SU-DHL-6 (cell line): ENCODE results near the gene CCNL1.

ENCODE experiments used
- H2AFZ ChIP-seq: fragments of 200-600 bp; sonication (generic); 2 replicates; pipeline ENCODE4 v1.6.1; 2014; ENCODE audit warnings: low read depth, mild to moderate bottlenecking, moderate library complexity, mixed read lengths, antibody characterized with exemption, low read length; ENCODE audit not compliant: severe bottlenecking
- H3F3A ChIP-seq: fragments of 200-600 bp; shearing (Covaris generic); 2 replicates; pipeline ENCODE4 v1.6.0; 2016; ENCODE audit warnings: antibody characterized with exemption, mild to moderate bottlenecking; ENCODE audit not compliant: insufficient read depth
- H3K27ac ChIP-seq: fragments of 200-600 bp; sonication (generic); 2 replicates; pipeline ENCODE4 v1.5.1; 2016; ENCODE audit warnings: low read depth, mild to moderate bottlenecking, low read length, moderate library complexity, mixed read lengths
- H3K27me3 ChIP-seq: fragments of 200-600 bp; sonication (generic), shearing (Covaris generic); 2 replicates; pipeline ENCODE4 v1.6.0; 2014; ENCODE audit warnings: mild to moderate bottlenecking, low read length
- H3K36me3 ChIP-seq: fragments of 200-600 bp; sonication (generic); 2 replicates; pipeline ENCODE4 v1.6.1; 2014; ENCODE audit warnings: mild to moderate bottlenecking, low read length, mixed read lengths
- H3K4me2 ChIP-seq: fragments of 300-600, 200-600 bp; shearing (Covaris generic), sonication (generic); 2 replicates; pipeline ENCODE4 v1.6.0; 2014; ENCODE audit warnings: low read length, low read depth, mild to moderate bottlenecking; ENCODE audit not compliant: poor library complexity, severe bottlenecking
- H3K4me3 ChIP-seq: fragments of 200-600 bp; sonication (generic); 2 replicates; pipeline ENCODE4 v1.5.1; 2014; ENCODE audit warnings: antibody characterized with exemption, low read length, mild to moderate bottlenecking, mixed read lengths; ENCODE audit not compliant: insufficient read depth, poor library complexity, severe bottlenecking
- H3K79me2 ChIP-seq: fragments of 200-600 bp; sonication (generic); 2 replicates; pipeline ENCODE4 v1.6.1; 2014; ENCODE audit warnings: mild to moderate bottlenecking, low read length, moderate library complexity; ENCODE audit not compliant: insufficient read depth
- H3K9ac ChIP-seq: fragments of 200-600 bp; sonication (generic); 2 replicates; pipeline ENCODE4 v1.7.0; 2014; ENCODE audit warnings: mild to moderate bottlenecking, low read length
- H3K9me2 ChIP-seq: fragments of 200-600 bp; sonication (generic); replicated peaks from 2 replicates; pipeline ENCODE4 v1.6.1; 2014; ENCODE audit warnings: low read length; ENCODE audit not compliant: insufficient read depth
- H3K9me3 ChIP-seq: fragments of 200-600 bp; sonication (generic); 2 replicates; pipeline ENCODE4 v1.6.1; 2014; ENCODE audit warnings: low read length, mixed read lengths; ENCODE audit not compliant: insufficient read depth
- H4K20me1 ChIP-seq: fragments of 200-600 bp; sonication (generic); 2 replicates; pipeline ENCODE4 v1.6.1; 2014; ENCODE audit warnings: low read depth, mild to moderate bottlenecking, antibody characterized with exemption, low read length, moderate library complexity, mixed read lengths
- CTCF ChIP-seq: fragments of 200-600 bp; sonication (generic); IDR thresholded peaks from one replicate; pipeline ENCODE4 v1.5.1; 2017; ENCODE audit warnings: antibody characterized with exemption, mild to moderate bottlenecking, low read length, moderate library complexity; ENCODE audit not compliant: insufficient read depth, poor library complexity, severe bottlenecking
- EZH2phosphoT487 ChIP-seq: fragments of 200-600 bp; sonication (generic), shearing (Covaris generic); conservative IDR thresholded peaks from 2 replicates; pipeline ENCODE4 v1.6.1; 2018; ENCODE audit warnings: mild to moderate bottlenecking, antibody characterized with exemption, low read length, moderate library complexity, mixed read lengths

The CCNL1 gene

GRCh38 chr3:157126365-157126764, 33.6 kb downstream of the CCNL1 start:
- TF ChIP-seq CTCF (no peak), EZH2phosphoT487 (no peak)
- H3K9me3 ChIP-seq = no peaks in the 10 kb centered on the region
- no peak overlapping the region for H2AFZ ChIP-seq
- no peaks in the 10 kb centered on the region for H4K20me1 ChIP-seq
- no peak overlapping the region for H3K4me2 ChIP-seq
- no peak overlapping the region for H3K4me3 ChIP-seq
- H3K9ac ChIP-seq = no peak overlapping the region
- no peaks in the 10 kb centered on the region for H3K36me3 ChIP-seq
- H3K79me2 ChIP-seq = no peaks in the 10 kb centered on the region
- no peaks in the 10 kb centered on the region for H3K27me3 ChIP-seq
- no peaks in the 10 kb centered on the region for H3F3A ChIP-seq
- no peaks in the 10 kb centered on the region for H3K9me2 ChIP-seq
- H3K27ac ChIP-seq = no peak overlapping the region

- Histone ChIP-seq H3K27ac (no peak overlapping the region), H3K4me2 (no peak overlapping the region), H3K27me3 (no peaks in the 10 kb centered on the region), H3K9ac (no peak overlapping the region), H3K79me2 (no peaks in the 10 kb centered on the region), H3K9me3 (no peaks in the 10 kb centered on the region), H3K9me2 (no peaks in the 10 kb centered on the region), H3K36me3 (no peaks in the 10 kb centered on the region), H2AFZ (no peak overlapping the region), H3F3A (no peaks in the 10 kb centered on the region), H3K4me3 (no peak overlapping the region), H4K20me1 (no peaks in the 10 kb centered on the region)
- TF ChIP-seq CTCF (no peak), EZH2phosphoT487 (no peak)
Observed at GRCh38 chr3:157125101-157125500, 34.8 kb downstream of the CCNL1 start.

GRCh38 chr3:157123621-157124020, 36.3 kb downstream of the CCNL1 start:
- Histone ChIP-seq H3K27me3 (no peaks in the 10 kb centered on the region), H3K9me3 (no peaks in the 10 kb centered on the region), H3K9me2 (no peaks in the 10 kb centered on the region), H3K79me2 (no peaks in the 10 kb centered on the region), H3K36me3 (no peaks in the 10 kb centered on the region), H3K4me3 (no peak overlapping the region), H3K9ac (no peak overlapping the region), H3K27ac (no peak overlapping the region), H4K20me1 (no peaks in the 10 kb centered on the region), H3F3A (no peaks in the 10 kb centered on the region), H3K4me2 (no peak overlapping the region), H2AFZ (no peak overlapping the region)
- TF ChIP-seq CTCF (no peak), EZH2phosphoT487 (no peak)
